ENCODE results near the gene MATR3. TPM values are rescaled to one million over a fixed set of nuclear protein-coding genes. Genes with fewer than 3 reads are reported as not detected.

MATR3 gene
- total RNA-seq, 1 experiment from 2014 or later: 346 TPM

DNA sequence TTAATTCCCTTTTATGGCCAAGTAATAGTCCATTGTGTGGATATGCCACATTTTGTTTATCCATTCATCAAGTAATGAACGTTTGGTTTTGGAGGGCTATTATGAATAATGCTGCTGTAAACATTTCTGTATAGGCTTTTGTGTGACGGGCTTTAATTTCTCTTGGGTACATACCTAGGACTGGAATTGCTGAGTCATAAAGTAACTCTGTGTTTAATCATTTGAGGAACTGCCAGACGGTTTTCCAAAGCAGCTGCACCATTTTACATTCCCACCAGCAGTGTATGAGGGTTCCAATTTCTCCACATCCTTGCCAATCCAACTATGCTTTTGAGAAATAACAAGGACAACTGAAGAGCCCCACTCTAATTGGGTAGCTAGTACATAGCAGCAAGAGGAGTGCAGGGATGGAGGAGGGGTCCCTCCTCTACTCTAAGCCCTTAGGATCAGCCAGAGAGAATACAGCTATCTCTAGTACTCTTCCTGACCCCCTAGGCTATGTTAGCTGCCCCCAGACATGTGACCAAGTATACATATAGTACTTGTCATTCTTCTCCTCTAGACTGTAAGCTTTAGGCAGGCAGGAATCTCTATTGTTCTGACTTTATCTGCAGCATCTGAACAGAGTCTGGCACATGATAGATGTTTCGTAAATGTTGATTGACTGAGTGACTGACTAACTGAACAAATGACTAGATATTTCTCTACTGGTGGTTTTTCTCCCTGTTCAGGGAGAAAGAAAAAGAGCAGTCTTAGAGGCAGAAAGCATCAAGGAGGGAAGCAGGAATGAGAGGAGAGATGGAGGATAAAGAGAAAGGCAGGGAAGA is 22.1 kb upstream of the MATR3 start:
- DNase-seq (ENCODE audit: low spot score): no peak
- in situ Hi-C loops (cut with HindIII; ENCODE audit: low sequenced_read_pairs): no loop called here

DNA sequence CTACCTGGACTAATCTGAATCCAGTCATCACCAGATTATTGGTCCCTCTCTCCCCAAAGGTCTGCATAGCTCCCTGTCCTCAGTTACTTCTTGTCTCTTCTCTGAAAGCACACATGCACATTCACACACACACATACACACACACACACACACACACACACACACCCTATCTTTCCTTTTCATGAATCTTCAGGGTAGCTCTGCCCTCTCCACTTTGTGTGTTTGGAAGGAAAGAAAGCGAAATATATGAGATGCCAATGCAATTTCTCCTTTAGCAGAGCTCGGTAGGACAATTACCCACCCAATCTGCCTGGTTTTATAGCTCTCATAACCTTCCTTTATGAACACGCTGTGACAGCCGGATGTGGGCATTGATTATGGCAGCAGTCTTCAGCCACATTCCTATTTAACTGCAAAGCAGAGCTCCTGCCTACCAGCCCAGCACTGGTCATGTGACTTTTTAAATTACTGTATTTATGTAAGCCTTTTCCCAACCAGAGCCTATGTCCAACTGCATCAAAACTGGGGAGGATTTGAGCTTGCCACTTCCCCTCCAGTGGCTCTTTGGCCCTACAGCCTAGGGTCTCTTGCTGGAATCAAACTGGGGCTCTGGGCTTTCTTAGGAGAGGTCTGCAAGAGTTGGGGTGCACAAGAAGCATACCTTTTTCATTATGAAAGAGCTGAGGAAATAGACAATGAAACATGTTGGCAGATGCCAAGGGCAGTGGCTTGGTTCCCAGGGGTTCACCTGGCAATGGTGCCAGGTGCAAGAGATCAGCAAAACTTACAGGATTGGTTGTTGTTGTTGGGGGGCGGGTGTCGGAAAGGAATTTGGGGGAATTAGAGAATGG is 20.8 kb upstream of the MATR3 start:
- in situ Hi-C loops (cut with HindIII; ENCODE audit: low sequenced_read_pairs): no loop called here

DNA sequence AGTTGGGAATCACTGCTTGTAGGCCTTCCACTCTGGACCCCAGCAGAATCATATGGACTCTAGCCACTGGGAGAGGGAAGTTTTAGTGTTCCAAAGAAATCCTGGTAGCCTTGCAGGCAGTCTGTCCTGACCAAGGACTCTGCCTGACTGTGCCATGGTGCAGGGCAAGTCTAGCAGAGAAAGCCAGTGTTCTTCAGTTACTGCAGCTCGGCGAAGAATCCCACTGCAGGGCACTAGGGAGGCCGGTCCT is 20.3 kb upstream of the MATR3 start:
- in situ Hi-C loops (cut with HindIII; ENCODE audit: low sequenced_read_pairs): no loop called here

More for the DNA sequence above, 20.8 kb upstream of the MATR3 start:
- peak; percentile 38 for DNase-seq (ENCODE audit: low spot score)

DNA sequence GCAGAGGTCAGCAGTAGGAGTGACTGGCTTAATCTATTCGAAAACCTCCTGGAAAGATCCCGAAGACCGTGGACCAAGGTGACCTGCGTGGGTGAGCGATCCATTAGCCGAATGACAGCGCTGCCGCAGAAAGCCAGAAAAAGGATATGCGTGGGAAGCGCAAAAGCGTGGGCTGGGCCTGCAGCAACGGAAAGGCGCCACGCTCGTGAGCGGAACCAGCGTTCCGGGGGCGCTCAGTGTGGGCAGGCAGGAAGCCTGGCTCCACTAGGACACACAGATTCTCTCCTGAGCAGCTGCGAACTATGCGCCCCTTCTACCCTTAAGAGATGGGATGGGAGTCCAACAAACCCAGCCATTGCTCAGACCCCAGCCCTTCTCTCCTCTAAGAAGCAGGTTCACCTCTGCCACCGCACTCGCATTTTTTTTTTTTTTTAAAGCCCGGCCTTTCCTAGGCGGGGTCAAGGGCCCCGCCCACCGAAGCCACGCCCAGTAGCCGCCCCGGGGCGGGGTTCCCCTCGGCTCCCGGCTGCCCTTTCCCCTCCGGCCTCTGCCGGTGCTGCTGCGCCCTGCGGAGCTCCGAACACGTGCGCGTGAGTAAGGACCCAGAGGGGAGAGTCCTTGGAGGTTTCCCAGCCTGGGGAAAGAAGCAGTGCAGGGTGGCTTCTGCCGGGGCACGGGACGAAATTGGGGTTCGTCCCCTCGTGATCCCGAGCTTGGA is 19.8 kb upstream of the MATR3 start:
- peak; percentile 81 for DNase-seq (ENCODE audit: low spot score)
- in situ Hi-C loops (cut with HindIII; ENCODE audit: low sequenced_read_pairs): no loop called here

More for the DNA sequence above, 20.3 kb upstream of the MATR3 start:
- peak; percentile 66 for DNase-seq (ENCODE audit: low spot score)

DNA sequence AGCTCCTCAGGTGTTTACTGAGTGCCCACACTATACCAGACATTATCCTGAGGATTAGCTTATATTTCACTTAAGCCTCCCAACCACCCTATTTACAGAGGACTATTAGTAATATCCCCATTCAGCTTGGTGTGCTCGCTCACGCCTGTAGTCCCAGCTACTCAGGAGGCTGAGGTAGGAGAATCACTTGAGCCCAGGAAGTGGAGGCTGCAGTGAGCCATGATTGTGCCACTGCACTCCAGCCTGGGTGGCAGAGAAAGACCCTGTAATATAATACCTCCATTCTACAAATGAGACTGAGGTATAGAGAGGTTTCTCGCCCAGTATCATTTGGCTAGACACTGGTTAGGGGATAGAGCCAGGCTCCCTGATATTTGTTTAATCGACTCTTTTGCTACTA is 18.0 kb upstream of the MATR3 start:
- DNase-seq (ENCODE audit: low spot score): no peak
- in situ Hi-C loops (cut with HindIII; ENCODE audit: low sequenced_read_pairs): no loop called here

DNA sequence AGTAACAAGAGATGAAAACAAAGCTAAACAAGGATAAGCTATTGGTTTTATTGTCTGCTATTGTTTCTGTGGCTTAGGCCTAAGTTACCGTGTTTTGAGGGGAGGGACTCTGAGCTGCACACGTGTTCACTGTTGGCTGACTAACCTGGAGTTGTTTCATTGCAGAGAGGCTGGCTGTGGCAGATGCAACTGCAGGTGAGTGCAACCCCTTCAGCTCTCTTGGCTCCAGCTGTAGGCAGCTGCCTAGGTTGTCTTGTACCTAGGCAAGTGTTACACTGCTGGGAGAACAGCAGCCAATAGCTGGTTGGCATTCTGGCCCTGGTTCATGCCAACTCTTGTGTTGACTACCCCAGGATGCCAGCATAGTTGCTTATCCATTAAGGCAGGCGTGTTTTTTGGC is 17.6 kb upstream of the MATR3 start:
- in situ Hi-C loops (cut with HindIII; ENCODE audit: low sequenced_read_pairs): no loop called here
- DNase-seq (ENCODE audit: low spot score): no peak

DNA sequence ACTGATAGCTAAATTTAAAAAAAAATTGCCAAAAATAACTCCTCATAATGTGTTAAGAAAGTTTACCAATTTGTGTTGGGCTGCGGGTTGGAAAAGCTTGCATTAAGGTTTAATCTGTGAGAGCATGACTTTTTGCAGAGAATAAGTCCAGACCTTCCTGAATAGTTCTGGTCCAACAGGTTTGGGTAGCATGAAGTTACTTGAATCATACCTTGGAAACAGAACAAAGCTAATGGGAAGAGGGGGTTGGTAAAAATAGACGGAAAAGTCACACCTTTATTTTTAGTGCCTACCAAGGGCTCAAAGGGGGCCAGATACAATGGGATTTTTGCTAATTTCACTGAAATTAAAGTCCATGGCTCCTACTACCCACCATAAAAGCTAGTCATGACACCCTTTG is 17.1 kb upstream of the MATR3 start:
- in situ Hi-C loops (cut with HindIII; ENCODE audit: low sequenced_read_pairs): no loop called here
- DNase-seq (ENCODE audit: low spot score): no peak

DNA sequence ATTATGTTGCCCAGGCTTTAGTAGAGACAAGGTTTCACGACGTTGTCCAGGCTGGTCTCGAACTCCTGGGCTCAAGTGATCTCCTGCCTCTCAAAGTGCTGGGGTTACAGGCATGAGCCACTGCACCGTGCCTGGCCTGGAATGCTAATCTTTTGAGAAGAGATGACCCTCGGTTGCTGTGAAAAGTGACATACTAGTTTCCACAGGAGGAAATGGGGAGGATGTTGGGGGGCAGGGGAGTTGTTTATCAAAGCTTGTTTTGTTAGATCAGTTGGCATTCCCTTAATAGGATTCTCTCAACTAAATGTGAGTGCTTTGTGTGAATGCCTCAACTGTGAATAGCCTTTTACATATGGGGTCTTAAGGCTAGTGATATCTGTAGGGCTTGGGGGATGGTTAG is 16.4 kb upstream of the MATR3 start:
- in situ Hi-C loops (cut with HindIII; ENCODE audit: low sequenced_read_pairs): no loop called here

DNA sequence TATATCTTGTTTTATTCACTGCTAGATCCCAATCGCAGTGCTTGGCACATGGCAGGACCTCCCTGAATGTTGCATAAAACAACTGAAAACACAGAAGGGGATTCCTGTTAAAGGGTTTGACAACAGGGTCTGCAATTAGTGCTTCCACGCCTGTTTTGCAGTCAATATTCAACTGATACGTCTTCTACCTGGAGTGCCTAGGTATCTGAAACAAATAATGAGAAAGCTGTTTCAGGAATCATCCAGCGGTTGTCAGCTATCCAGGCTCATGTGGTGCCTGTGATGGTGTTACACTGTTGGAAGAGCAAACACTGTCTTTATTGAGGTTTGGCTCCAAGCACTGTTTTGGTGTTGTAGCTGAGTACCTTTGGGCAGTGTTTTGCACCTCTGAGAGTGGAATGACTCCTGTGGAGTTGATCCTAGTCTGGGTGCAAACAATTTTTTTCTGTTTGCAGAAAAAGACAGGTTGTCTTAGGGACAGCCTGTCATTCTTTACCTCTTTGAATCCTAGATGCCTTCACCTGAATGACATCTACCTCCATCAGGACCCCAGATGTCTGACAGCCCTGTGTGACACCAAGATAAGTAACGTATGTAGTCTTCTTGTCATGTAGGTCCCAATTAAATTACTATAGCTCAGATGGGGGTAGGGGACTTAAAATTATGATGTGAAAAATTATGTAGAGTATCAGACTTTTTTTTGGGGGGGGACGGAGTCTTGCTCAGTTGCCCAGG is 14.8 kb upstream of the MATR3 start:
- in situ Hi-C loops (cut with HindIII; ENCODE audit: low sequenced_read_pairs): no loop called here
- no peak for DNase-seq (ENCODE audit: low spot score)

More for the DNA sequence above, 16.4 kb upstream of the MATR3 start:
- DNase-seq (ENCODE audit: low spot score): no peak

DNA sequence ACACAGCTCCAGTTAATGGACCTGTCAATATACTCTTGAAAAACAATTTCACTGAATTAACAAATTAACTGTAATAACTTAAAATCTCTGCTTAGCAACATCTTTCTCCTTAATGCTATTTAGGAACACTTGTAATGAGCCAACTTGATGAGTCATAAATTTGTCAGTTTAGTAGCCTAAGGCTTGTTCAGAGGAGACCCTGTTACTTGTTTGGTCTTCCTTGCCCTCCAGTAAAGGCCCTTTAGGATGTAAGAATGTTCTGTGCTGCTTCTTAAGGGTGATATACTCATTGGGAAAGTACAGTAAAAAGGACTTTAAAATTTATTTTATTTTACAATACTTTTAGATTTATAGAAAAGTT is 11.4 kb upstream of the MATR3 start:
- DNase-seq (ENCODE audit: low spot score): no peak
- in situ Hi-C loops (cut with HindIII; ENCODE audit: low sequenced_read_pairs): no loop called here

DNA sequence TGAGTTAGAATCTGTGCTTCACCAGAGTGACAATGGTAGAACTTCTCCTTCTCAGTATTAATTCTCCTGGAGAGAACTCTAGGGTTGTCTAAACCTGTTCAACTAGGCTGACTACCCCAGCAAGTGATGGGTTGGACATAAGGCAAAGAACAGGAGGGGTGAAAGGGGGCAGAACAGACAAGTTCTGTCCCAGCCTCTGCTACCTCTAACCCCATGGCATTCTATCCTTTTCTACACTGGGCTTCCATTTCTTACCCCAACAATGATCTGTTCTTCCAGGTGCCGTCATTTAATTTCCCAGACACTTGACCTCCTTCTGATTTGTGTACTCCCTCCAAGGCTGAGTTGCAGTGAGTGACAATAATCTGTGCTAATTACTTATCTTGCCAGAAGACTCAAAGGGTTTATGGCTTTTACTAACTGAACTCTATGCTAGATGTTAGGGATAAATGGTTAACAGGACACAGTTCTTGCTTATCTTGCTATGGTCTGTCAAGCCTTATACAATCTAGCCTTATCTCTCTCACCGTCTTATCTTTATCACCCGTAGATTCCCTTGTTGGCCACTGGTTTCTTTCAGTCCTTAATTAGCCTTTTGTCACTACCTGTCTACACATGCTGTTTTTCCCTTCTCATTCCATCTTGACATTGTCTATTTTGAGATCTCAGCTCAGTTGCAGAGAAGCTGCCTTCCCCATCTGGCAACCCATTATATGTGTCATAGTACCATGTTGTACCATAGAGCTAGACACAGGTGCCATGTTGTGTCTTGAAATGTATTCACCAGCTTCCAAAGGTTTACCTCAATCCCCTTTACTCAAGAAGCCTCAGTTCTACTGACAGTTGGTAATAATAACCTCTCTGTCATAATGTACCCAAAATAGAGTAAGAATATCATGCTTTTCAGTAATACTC is 10.0 kb upstream of the MATR3 start:
- no peak for DNase-seq (ENCODE audit: low spot score)
- in situ Hi-C loops (cut with HindIII; ENCODE audit: low sequenced_read_pairs): no loop called here

DNA sequence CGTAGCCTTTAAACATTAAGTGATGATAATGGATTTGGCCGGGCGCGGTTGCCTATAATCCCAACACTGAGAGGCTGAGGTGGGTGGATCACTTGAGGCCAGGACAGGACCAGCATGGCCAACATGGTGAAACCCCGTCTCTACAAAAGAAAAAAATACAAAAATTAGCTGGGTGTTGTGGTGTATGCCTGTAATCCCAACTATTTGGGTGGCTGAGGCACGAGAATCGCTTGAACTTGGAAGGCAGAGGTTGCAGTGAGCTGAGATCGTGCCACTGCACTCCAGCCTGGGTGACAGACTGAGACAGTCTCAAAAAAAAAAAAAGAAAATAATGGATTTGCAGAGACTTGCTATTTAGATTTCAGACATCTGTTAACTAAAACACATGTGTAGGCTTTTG is 9.2 kb upstream of the MATR3 start:
- DNase-seq (ENCODE audit: low spot score): no peak
- in situ Hi-C loops (cut with HindIII; ENCODE audit: low sequenced_read_pairs): no loop called here

DNA sequence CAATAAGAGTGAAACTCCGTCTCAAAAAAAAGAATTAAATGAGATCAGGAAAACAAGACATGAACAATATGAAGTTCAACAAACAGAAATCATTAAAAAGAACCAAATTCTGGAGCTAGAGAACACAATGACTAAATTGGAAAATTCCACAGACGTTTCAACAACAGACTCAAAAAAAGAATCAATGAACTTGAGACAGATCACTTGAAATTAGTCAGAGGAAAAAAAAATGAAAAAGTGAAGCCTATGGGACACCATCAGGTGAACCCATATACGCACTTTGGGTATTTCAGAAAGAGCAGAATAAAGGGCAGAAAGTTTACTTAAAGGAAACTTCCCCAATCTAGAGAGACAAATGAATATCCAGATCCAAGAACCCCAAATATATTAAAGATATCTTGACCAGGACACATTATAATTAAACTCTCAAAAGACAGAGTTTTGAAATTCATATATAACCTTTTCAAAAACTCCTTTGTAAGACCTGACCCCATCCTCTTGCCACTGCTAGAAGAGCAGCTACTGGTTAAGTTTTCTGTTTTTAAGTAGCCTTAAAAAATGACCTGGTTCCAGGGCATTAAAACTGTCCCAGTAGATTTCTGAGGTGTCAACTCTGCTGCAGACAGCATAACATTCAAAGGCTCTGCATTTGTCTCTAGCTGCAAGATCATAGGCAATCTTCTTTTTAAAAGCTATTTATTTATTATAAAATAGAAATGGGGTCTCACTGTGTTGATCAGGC is 7.7 kb upstream of the MATR3 start:
- no peak for DNase-seq (ENCODE audit: low spot score)

DNA sequence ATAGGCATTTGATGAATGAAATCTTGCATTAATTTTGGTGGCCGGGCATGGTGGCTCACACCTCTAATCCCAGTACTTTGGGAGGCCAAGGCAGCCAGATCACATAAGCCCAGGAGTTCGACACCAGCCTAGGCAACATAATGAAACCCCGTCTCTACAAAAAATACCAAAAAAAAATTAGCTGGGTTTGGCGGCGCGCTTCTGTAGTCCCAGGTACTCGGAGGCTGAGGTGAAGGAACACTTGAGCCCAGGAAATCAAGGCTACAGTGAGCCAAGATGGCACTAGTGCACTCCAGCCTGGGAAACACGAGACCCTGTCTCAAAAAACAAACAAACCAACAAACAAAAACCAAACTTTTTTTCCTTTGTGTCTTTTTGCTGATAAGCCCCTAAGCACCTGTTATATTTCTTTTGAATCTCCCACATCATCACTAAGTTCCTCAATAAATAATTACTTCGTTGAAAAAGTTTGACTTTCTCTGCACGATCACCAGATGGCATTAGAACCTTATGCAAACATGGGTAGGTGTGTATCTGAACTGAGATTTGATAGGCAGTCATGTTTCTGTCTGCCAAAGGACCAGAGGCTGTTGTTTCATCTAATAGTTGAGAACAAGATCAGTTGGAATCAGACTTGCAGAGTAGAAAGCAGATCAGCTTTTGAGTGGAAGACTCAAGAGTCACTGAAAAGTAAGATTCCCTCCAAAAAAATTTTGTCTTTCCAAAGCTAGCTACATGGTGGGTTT is 5.5 kb upstream of the MATR3 start:
- peak; percentile 29 for DNase-seq (ENCODE audit: low spot score)
- in situ Hi-C loops (cut with HindIII; ENCODE audit: low sequenced_read_pairs): no loop called here

More for the DNA sequence above, 7.7 kb upstream of the MATR3 start:
- in situ Hi-C loops (cut with HindIII; ENCODE audit: low sequenced_read_pairs): no loop called here

DNA sequence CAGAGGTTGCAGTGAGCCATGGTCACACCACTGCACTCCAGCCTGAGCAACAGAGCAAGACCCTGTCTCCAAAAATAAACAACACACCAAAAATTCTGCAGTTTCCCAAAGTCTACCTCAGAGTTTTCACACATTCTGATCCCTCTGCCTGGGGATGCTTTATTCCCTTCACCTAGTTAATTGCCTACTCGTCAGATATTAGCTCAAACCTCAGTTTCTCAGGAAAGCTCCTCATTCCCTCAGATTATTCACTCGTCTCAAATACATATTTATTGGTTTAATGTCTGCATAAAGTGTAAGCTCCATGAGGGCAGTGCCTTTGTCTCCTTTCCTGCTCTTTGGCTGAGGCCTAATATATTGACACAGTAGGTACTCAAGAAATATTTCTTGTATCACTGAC is 2.5 kb upstream of the MATR3 start:
- in situ Hi-C loops (cut with HindIII; ENCODE audit: low sequenced_read_pairs): no loop called here
- DNase-seq (ENCODE audit: low spot score): no peak

DNA sequence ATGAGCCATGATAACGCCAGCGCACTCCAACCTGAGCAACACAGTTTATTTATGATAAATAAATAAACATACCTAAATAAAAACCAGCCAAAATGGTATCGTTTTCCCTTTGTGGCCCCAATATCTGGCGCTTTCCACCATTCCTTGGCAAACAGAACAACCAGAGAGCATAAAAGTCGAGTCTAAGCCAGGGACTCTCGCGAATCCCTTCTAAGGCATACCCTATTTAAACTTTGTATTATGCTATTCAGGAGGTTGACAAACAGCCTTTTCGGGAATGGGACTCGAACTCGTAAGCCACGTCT is 386 bp upstream of the MATR3 start:
- no peak for DNase-seq (ENCODE audit: low spot score)
- in situ Hi-C loops (cut with HindIII; ENCODE audit: low sequenced_read_pairs): no loop called here

DNA sequence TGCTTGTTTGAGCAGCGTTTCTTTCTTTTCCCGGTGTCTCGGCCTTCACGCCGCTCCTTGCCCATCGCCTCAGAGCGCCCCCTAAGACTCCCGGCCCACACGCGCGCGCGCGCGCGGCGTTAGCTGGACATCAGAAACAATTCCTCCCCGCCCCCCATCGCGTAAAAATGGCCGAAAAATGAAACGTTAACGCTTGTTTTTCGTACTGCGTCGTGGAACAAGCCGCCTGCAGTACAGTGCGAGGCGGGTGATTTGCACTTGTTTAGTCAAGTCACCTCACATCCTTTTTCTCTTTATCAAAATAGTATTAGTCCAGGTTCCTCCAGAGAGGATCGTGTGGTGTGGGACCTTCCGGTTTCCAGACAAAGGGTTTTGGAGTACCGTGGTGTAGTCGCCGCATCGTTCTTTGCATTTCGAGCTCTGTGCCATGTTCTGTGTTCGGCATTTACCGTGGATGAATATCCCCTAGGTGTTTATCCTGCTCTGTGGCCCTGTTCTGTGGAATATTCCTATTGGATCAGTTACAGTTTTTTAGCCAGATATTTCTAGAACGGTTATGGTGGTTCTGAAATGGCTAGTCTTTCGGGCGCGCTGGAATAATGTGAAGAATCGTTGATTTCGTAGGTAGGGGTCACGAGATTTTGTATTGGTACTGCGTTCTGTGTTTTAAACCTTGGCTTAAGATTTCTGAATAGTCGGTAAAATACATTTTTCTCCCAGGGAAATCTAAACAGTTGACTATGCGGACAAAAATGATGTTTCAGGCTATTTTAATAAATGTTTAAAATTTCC is 1.0 kb downstream of the MATR3 start:
- peak; percentile 82 for DNase-seq (ENCODE audit: low spot score)
- in situ Hi-C loops (cut with HindIII; ENCODE audit: low sequenced_read_pairs): no loop called here
